Muscle of arm (tissue), 12 donors: Measurements from ENCODE around the gene ZNF512B. TPM values are rescaled to one million over a fixed set of nuclear protein-coding genes. Genes with fewer than 3 reads are reported as not detected.
A peak's percentile ranks its signal among the peaks of the same experiment; 100 is the strongest.
"Not testable (repeated sequence)": the region's sequence is repeated elsewhere in the genome, so short reads cannot be mapped to it uniquely, and the experiment has no call there.

ENCODE experiments used
- DNase-seq: peaks from one replicate; pipeline ENCODE4 v3.0.0-alpha.2; 2013
- polyA plus RNA-seq, 12 donors: library from polyadenylated mRNA; unstranded; fragments of 120-200 nt; gene quantifications; one replicate each; pipeline ENCODE4 v1.2.1, GENCODE V29; 2013; ENCODE audit not compliant: insufficient read length in 12 of 12

ZNF512B gene
- polyA plus RNA-seq, 12 donors = 17.8 to 29.2 (median 22.5) TPM; not detected in 1

- no peak for DNase-seq
Observed at GRCh38 chr20:63937596-63937995, 32.1 kb downstream of the ZNF512B start.

GRCh38 chr20:63935447-63935846 is 34.3 kb downstream of the ZNF512B start:
- DNase-seq = no peak

- DNase-seq = no peak
Observed at GRCh38 chr20:63934271-63935068, 35.3 kb downstream of the ZNF512B start.

- no peak for DNase-seq
Observed at GRCh38 chr20:63933646-63934045, 36.1 kb downstream of the ZNF512B start.

DNA sequence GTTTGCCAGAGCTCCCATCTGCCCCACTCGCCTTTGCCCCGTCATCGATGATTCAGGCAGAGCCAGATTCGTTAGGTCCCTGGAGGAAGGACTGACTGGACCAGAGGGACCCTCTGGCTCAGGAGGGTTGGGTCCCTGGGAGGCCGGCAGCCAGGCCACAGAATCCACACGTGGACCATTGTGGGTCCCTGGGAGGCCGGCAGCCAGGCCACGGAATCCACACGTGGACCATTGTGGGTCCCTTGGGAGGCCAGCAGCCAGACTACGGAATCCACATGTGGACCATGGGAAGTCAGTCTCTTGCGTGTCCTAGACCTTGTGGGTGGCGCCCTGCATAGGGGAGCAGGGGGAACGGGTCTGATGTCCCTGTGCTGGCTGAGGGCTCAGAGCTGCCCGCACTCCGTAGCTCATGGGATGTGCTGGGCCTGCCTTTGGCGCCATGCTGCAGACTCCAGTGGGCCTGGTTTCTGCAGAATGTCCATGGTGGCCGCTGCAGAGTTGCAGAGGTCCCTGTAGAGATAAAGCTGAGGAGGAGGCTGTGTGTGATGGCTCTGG is 37.0 kb downstream of the ZNF512B start:
- no peak for DNase-seq

GRCh38 chr20:63931735-63932134 is 38.0 kb downstream of the ZNF512B start:
- DNase-seq = no peak

DNA sequence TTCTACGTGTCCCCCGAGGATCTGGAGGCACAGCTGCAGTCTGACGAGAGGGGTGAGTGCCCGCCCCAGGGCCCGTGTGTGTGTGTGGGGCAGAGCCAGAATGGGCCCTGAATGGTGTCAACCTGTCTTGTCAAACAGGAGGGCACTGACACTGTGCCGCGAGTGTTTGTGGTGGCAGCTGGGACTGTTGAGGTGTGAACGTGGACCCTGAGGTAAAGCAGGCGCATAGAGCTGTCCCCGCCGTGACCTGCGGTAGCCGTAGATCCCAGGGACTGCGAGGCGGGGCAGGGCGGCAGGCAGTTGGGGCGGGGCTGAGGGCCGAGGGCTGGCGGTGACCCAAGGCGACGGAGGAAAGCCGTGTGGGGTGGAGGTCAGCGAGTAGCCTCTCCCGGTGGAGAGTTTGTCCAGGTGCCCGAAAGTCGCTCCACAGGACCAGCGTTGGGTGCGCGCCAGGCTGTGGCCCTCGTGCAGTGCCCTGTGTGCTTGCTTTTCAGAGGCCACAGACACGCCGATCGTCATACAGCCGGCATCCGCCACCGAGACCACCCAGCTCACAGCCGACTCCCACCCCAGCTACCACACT is 38.7 kb downstream of the ZNF512B start:
- DNase-seq = no peak

GRCh38 chr20:63929473-63929883 is 40.3 kb downstream of the ZNF512B start:
- DNase-seq = not testable (repeated sequence)

DNA sequence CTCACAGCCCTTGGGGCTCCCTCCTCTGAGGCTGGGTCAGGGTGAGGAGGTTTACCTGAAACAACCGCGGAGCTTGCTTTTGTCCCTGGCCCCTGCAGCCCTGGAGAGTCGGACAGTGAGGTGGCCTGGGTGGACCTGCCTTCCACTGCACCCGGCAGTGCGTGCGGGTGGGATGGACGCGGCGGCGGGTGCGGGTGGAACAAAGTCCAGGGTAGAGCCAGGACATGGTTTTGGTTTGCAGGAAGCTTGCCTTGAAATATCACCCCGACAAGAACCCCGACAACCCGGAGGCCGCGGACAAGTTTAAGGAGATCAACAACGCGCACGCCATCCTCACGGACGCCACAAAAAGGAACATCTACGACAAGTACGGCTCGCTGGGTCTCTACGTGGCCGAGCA is 40.7 kb downstream of the ZNF512B start:
- no peak for DNase-seq

- DNase-seq = no peak
Observed at GRCh38 chr20:63926298-63926697, 43.4 kb downstream of the ZNF512B start.

GRCh38 chr20:63924241-63924640 is 45.5 kb downstream of the ZNF512B start:
- no peak for DNase-seq

GRCh38 chr20:63923651-63924050 is 46.1 kb downstream of the ZNF512B start:
- peak; percentile 52 for DNase-seq

- DNase-seq = no peak
Observed at GRCh38 chr20:63920226-63920625, 49.5 kb downstream of the ZNF512B start.

- DNase-seq = no peak
Observed at GRCh38 chr20:63919130-63919529, 50.6 kb downstream of the ZNF512B start.

DNA sequence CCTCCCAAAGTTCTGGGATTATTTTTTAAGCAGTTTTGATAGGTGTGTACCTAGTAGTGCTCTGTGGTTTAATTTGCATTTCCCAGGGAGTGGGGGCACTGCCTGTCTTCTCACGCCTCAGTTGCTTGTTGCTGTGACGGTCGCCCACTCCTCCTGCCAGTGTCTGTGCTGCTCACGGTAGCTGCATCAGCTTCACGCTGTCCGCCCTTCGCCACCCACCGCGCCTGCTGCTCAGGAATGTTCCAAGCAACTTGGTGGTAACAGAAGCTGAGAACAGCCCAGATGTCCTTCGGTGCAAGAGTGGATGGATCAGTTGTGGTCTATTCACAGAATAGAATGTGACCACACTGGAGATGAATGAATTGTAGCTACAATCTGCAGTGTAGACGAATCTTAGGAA is 51.9 kb downstream of the ZNF512B start:
- no peak for DNase-seq

- DNase-seq = not testable (repeated sequence)
Observed at GRCh38 chr20:63916371-63916939, 53.3 kb downstream of the ZNF512B start.

- DNase-seq = no peak
Observed at GRCh38 chr20:63915471-63915870, 54.3 kb downstream of the ZNF512B start.

DNA sequence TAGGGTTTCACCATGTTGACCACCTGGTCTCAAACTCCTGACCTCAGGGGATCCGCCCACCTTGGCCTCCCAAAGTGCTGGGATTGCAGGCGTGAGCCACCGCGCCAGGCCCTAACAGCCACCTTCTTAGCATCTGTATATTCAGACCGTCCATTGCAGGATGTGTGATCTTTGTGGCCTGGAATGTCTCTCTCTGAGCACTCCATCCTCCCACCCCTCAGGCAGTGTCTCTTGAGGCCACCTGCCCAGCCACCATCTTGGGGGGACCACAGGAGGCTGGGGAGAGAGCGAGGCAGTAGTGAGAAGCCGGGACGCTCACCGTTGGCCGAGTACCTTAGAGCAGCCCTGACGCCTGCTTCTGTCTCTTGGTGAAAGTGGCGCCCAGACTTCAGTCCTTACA is 56.0 kb downstream of the ZNF512B start:
- no peak for DNase-seq

GRCh38 chr20:63911176-63911575 is 58.6 kb downstream of the ZNF512B start:
- DNase-seq = no peak

DNA sequence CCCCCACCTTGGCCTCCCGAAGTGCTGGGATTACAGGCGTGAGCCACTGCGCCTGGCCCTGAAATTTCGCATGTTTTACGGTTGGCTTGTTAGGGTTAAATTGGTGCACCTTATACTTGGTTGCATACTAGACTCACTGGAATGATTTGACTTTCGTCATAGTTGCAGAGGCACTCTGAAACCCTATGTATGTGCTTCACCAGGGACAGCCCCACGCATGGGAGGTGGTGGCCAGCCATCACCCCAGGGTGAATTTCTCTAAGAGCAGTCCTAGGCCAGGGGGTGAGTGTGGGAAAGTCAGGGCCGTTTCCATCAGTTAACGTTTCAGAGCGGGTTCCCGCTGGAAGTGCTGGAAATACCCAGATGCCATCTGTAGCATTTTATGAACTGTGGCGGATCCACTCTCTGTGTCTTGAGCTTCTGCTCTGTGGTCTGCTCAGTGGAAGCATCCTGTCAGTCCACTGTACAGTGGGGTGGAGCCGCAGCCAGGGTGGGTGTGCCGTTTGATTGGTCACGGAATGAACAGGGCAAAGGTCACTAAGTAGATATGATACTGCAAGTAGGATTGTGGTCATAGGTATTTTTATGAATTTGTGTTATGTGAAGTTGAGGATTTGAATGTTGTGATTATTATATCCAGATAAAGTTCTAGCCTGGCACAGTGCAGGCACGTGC is 61.6 kb downstream of the ZNF512B start:
- no peak for DNase-seq
